Measurements from ENCODE around the gene KLK15. TPM values are rescaled to one million over a fixed set of nuclear protein-coding genes. Genes with fewer than 3 reads are reported as not detected.

Gene KLK15
- polyA plus RNA-seq, 4 donors: 0.11 TPM; not detected in 3

- DNase-seq (ENCODE audit: low read depth in 4 of 4, low spot score in 3 of 4): no peak
These were observed 53.6 kb downstream of the KLK15 start for GRCh38 chr19:50779504-50780457.

DNA sequence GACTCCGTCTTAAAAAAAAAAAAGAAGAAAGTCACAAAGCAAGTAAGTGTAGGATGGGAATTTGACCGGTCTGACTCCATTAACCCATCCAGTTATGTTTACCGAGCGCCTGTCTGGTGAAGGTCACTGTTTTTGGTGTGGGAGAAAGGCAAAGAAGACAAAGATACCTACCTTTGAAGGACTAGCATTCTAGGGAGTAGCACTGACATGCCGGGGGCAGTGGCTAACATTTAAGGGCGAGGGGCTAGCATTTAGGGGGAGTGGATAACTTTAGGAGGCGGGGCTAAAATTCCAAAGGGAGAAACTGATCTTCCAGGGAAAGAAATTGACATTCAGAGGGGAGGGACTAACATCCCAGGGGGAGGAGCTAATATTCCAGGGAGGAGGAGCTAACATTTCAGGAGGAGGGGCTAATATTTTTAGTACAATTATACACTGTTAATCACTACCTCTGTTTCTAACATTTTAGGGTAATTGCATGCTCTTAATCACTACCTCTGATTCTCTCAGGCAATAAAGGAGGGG, 54.4 kb downstream of the KLK15 start:
- DNase-seq (ENCODE audit: low read depth in 4 of 4, low spot score in 3 of 4): no peak

DNA sequence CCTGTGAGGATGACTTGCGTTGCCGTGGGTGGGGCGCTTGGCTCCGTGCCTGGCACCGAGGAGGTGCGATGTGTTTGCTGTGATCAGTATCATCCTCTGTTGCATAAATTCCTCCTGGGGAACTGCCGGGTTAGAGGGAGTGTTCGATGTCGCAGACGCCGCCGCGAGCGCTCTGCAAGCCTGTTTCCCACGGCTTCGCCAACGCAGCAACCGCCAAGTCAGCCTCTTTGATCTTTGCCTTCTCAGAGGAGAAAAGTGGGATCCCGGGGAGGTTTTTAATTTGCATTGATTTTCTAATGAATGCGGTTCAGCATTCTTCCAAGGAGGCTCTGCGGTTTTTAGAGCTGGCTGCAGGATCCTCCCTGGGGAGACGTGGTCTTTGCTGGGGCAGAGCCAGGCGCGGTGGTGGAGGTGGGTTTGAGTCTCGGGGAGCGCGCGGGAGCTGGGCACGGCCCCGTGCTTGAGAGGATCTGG, 55.5 kb downstream of the KLK15 start:
- DNase-seq (ENCODE audit: low read depth in 4 of 4, low spot score in 3 of 4): no peak

GRCh38 chr19:50777261-50777660, 56.1 kb downstream of the KLK15 start:
- no peak for DNase-seq (ENCODE audit: low read depth in 4 of 4, low spot score in 3 of 4)

DNA sequence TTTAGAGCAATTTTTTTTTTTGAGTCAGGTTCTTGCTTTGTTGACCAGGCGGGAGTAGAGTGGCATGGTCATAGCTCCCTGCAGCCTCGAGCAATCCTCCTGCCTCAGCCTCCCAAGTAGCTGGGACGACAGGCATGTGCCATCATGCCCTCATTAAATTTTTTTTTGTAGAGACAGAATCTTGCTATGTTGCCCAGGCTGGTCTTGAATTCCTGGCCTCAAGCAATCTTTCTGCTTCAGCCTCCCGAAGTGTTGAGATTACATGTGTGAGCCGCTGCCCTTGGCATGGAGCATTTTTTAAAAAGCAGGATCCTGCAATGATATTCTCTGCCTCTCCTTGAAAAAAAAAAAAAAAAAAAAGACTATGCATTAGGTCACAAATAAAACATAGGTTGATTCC, 57.2 kb downstream of the KLK15 start:
- no peak for DNase-seq (ENCODE audit: low read depth in 4 of 4, low spot score in 3 of 4)

Other genes starting within 250 kb of the KLK15 start
- gene SYT3, start 193.7 kb downstream of the KLK15 start, polyA plus RNA-seq (ENCODE audit: insufficient read length in 4 of 4): 1 to 10 TPM in 3 of 4 donors, under 1 TPM in 1; 0.96 to 1.4 (median 1.1) TPM
- 1 to 10 TPM; 1.8 to 5.0 (median 2.2) TPM for gene C19orf81, start 184.1 kb downstream of the KLK15 start, polyA plus RNA-seq (ENCODE audit: insufficient read length in 4 of 4)
- 1 to 10 TPM; 5.1 to 7.2 (median 5.9) TPM for gene SHANK1, start 113.8 kb downstream of the KLK15 start, polyA plus RNA-seq (ENCODE audit: insufficient read length in 4 of 4)
- gene CLEC11A, start 110.2 kb downstream of the KLK15 start, polyA plus RNA-seq (ENCODE audit: insufficient read length in 4 of 4): 10 to 100 TPM; 22.8 to 39.3 (median 25.6) TPM
- gene GPR32, start 63.1 kb downstream of the KLK15 start, polyA plus RNA-seq (ENCODE audit: insufficient read length in 4 of 4): not detected
- under 1 TPM in 1 of 4 donors, not detected in 3; 0.21 TPM for gene ACP4, start 43.2 kb downstream of the KLK15 start, polyA plus RNA-seq (ENCODE audit: insufficient read length in 4 of 4)
- gene KLK1, start 9.8 kb downstream of the KLK15 start, polyA plus RNA-seq (ENCODE audit: insufficient read length in 4 of 4): 1 to 10 TPM; 1.7 to 2.3 (median 2.0) TPM
- under 1 TPM; 0.28 to 0.55 (median 0.38) TPM for gene KLK3, start 21.3 kb upstream of the KLK15 start, polyA plus RNA-seq (ENCODE audit: insufficient read length in 4 of 4)
- gene KLK2, start 39.9 kb upstream of the KLK15 start, polyA plus RNA-seq (ENCODE audit: insufficient read length in 4 of 4): under 1 TPM in 2 of 4 donors, not detected in 2; 0.03 to 0.24 TPM
- gene KLK4, start 77.8 kb upstream of the KLK15 start, polyA plus RNA-seq (ENCODE audit: insufficient read length in 4 of 4): under 1 TPM in 2 of 4 donors, not detected in 2; 0.05 to 0.22 TPM
- gene KLK5, start 119.5 kb upstream of the KLK15 start, polyA plus RNA-seq (ENCODE audit: insufficient read length in 4 of 4): 1 to 10 TPM; 1.3 to 2.6 (median 2.1) TPM
- gene KLK6, start 136.0 kb upstream of the KLK15 start, polyA plus RNA-seq (ENCODE audit: insufficient read length in 4 of 4): 10 to 100 TPM; 36.8 to 53.2 (median 42.2) TPM
- gene KLK7, start 150.3 kb upstream of the KLK15 start, polyA plus RNA-seq (ENCODE audit: insufficient read length in 4 of 4): 1 to 10 TPM; 5.1 to 9.7 (median 5.6) TPM
- 1 to 10 TPM; 2.3 to 3.4 (median 2.6) TPM for gene KLK8, start 168.0 kb upstream of the KLK15 start, polyA plus RNA-seq (ENCODE audit: insufficient read length in 4 of 4)
- gene KLK10, start 186.1 kb upstream of the KLK15 start, polyA plus RNA-seq (ENCODE audit: insufficient read length in 4 of 4): under 1 TPM in 3 of 4 donors, not detected in 1; 0.29 to 0.32 (median 0.31) TPM
- gene KLK11, start 193.0 kb upstream of the KLK15 start, polyA plus RNA-seq (ENCODE audit: insufficient read length in 4 of 4): under 1 TPM in 3 of 4 donors, not detected in 1; 0.21 to 0.28 (median 0.27) TPM
- gene KLK12, start 201.4 kb upstream of the KLK15 start, polyA plus RNA-seq (ENCODE audit: insufficient read length in 4 of 4): under 1 TPM in 1 of 4 donors, not detected in 3; 0.06 TPM
- gene KLK13, start 231.5 kb upstream of the KLK15 start, polyA plus RNA-seq (ENCODE audit: insufficient read length in 4 of 4): under 1 TPM; 0.20 to 0.55 (median 0.52) TPM
- gene KLK14, start 249.3 kb upstream of the KLK15 start, polyA plus RNA-seq (ENCODE audit: insufficient read length in 4 of 4): under 1 TPM; 0.15 to 0.53 (median 0.28) TPM